GM06990 (cell line): ENCODE results near the gene ZNF79.

Experiments
- DNase-seq: peaks from one replicate; pipeline ENCODE4 v3.0.0-alpha.2; 2011; ENCODE audit not compliant: insufficient read length; ENCODE audit errors: extremely low read depth
- H3K27me3 ChIP-seq: replicated peaks from 2 replicates; pipeline ENCODE4 v1.6.0; 2011; ENCODE audit warnings: low read length; ENCODE audit not compliant: control insufficient read depth, insufficient read depth
- H3K36me3 ChIP-seq: 2 replicates; pipeline ENCODE4 v1.5.1; 2011; ENCODE audit warnings: low read length; ENCODE audit not compliant: control insufficient read depth, insufficient read depth
- H3K4me3 ChIP-seq: replicated peaks from 2 replicates; pipeline ENCODE4 v1.5.1; 2011; ENCODE audit warnings: low read depth, mild to moderate bottlenecking, control low read depth, low read length
- CTCF ChIP-seq: IDR thresholded peaks from 2 replicates; pipeline ENCODE4 v1.5.1; 2011; ENCODE audit warnings: low read length, control low read depth, mild to moderate bottlenecking, inconsistent platforms; ENCODE audit not compliant: insufficient read depth, poor library complexity, severe bottlenecking

Gene ZNF79

GRCh38 chr9:127485995-127486394 is 61.8 kb downstream of the ZNF79 start:
- no peak overlapping the region for H3K4me3 ChIP-seq
- no peak for TF ChIP-seq CTCF
- peaks cover 12% of the 10 kb centered on the region for H3K36me3 ChIP-seq
- no peak for DNase-seq
- no peaks in the 10 kb centered on the region for H3K27me3 ChIP-seq

GRCh38 chr9:127488946-127489345 is 64.8 kb downstream of the ZNF79 start:
- no peak for TF ChIP-seq CTCF
- Histone ChIP-seq H3K36me3 (peaks cover 20% of the 10 kb centered on the region), H3K4me3 (no peak overlapping the region), H3K27me3 (no peaks in the 10 kb centered on the region)
- DNase-seq: no peak

- no peak for DNase-seq
- no peaks in the 10 kb centered on the region for H3K27me3 ChIP-seq
- no peak overlapping the region for H3K4me3 ChIP-seq
- no peak for TF ChIP-seq CTCF
- H3K36me3 ChIP-seq: peaks cover 24% of the 10 kb centered on the region
Measured at GRCh38 chr9:127489471-127490115, 65.4 kb downstream of the ZNF79 start.

- H3K27me3 ChIP-seq: no peaks in the 10 kb centered on the region
- peaks cover 26% of the 10 kb centered on the region for H3K36me3 ChIP-seq
- TF ChIP-seq CTCF: no peak
- no peak for DNase-seq
- no peak overlapping the region for H3K4me3 ChIP-seq
Measured at GRCh38 chr9:127490535-127491230, 66.5 kb downstream of the ZNF79 start.

- Histone ChIP-seq H3K36me3 (peaks cover 24% of the 10 kb centered on the region), H3K27me3 (no peaks in the 10 kb centered on the region), H3K4me3 (no peak overlapping the region)
- no peak for TF ChIP-seq CTCF
- DNase-seq: no peak
Measured at GRCh38 chr9:127491516-127491915, 67.3 kb downstream of the ZNF79 start.
